GM18951 (cell line): ENCODE results near the gene SHISA6.

Experiments used
- POLR2A ChIP-seq: IDR thresholded peaks from 4 replicates; pipeline ENCODE4 v1.6.1; 2011; ENCODE audit warnings: mild to moderate bottlenecking; ENCODE audit not compliant: insufficient read length, insufficient read depth; ENCODE audit errors: extremely low read depth
- in situ Hi-C: fragments of 300-500 bp; cut with MboI; formaldehyde crosslinking; loops from one replicate; pipeline ENCODE4 v1.12.0; 2022; ENCODE audit warnings: low sequenced_read_pairs, mixed read lengths, inconsistent platforms; ENCODE audit not compliant: unreplicated experiment

The SHISA6 gene

GRCh38 chr17:11369575-11369974 is 128.6 kb downstream of the SHISA6 start:
- in situ Hi-C loops: no loop called here
- TF ChIP-seq POLR2A: no peak

GRCh38 chr17:11372692-11373091 is 131.7 kb downstream of the SHISA6 start:
- in situ Hi-C loops: no loop called here

GRCh38 chr17:11378506-11378905 is 137.5 kb downstream of the SHISA6 start:
- in situ Hi-C loops: no loop called here
- no peak for TF ChIP-seq POLR2A

More at GRCh38 chr17:11372692-11373091, 131.7 kb downstream of the SHISA6 start:
- TF ChIP-seq POLR2A: no peak

DNA sequence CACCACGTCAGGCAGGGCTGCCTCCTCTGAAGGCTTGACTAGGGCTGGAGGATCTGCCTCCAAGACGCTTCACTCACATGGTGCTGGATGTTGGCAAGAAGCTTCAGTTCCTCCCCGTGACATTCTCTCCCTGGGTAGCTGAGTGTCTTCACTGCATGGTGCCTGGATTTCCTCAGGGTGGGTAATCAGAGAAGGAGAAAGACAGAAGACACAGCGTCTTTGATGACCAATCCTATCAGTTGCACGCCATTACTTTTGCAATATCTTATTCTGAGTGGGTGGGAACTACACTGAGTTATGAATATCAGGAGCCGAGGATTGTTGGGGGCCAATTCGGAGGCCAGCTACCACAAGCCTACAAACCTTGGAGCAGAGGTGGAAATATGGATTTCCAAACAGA is 139.7 kb downstream of the SHISA6 start:
- in situ Hi-C loops: no loop called here
- TF ChIP-seq POLR2A: no peak

GRCh38 chr17:11383157-11383556 is 142.1 kb downstream of the SHISA6 start:
- in situ Hi-C loops: no loop called here
- TF ChIP-seq POLR2A: no peak

DNA sequence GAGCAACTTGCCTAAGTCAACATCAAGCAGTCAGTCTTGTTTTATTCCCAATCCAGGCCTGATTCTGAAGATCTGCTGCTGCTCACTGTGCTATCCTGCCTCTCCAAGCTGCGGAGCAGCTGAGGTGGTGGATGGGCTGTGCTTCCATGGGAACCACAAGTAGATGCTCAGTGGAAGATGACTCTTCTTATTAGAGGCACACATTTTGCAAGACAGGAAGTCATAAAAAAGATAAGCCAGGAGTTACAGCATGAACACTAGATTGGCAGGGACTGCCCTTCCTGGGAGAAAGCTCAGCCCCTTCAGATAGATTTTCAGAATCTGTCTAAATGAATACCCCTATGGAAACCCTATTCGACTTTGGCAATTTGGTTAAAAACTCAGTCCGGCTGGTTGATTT is 143.1 kb downstream of the SHISA6 start:
- in situ Hi-C loops: no loop called here
- TF ChIP-seq POLR2A: no peak

DNA sequence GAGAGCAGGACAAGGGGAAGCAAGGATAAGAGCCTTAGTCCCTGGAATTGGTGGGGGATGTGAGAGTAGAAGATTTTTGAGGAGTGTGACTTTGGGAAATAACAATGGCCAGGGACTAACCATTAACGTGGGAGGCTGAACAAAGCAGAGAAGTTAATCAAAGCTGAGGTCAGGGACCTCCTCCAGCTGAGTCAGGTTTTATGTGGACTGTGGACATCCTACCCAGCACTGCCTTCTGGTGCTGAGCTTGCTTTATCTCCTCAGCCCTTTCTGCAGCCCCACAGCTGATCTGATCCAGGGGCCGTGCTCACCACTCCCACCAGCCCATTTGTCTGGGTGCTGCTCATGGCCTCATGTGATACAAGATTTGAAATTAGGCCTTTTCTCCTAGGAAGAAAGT is 146.6 kb downstream of the SHISA6 start:
- no peak for TF ChIP-seq POLR2A
- in situ Hi-C loops: no loop called here

DNA sequence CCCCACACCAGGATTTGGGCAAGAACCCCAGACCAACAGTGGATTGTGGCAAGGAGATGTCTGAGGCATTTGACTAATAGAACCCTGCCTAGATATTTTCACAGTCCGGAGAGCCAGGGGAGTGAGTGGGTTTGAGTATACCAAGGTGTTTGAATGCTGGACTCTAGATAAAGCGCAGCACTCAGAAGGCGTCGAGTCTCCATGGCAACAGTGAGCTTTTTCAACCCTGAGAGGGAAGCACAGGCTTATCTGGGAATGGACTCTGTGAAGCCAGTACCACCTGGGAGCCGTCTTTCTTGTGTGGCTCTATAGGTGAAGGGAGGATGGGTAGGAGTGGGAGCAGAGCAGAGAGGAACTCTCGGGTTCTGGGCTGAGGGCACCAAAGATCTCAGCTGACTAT is 147.0 kb downstream of the SHISA6 start:
- no peak for TF ChIP-seq POLR2A
- in situ Hi-C loops: no loop called here

GRCh38 chr17:11389583-11389982 is 148.6 kb downstream of the SHISA6 start:
- no peak for TF ChIP-seq POLR2A
- in situ Hi-C loops: no loop called here

- in situ Hi-C loops: no loop called here
- no peak for TF ChIP-seq POLR2A
Measured at GRCh38 chr17:11391134-11391533, 150.1 kb downstream of the SHISA6 start.

DNA sequence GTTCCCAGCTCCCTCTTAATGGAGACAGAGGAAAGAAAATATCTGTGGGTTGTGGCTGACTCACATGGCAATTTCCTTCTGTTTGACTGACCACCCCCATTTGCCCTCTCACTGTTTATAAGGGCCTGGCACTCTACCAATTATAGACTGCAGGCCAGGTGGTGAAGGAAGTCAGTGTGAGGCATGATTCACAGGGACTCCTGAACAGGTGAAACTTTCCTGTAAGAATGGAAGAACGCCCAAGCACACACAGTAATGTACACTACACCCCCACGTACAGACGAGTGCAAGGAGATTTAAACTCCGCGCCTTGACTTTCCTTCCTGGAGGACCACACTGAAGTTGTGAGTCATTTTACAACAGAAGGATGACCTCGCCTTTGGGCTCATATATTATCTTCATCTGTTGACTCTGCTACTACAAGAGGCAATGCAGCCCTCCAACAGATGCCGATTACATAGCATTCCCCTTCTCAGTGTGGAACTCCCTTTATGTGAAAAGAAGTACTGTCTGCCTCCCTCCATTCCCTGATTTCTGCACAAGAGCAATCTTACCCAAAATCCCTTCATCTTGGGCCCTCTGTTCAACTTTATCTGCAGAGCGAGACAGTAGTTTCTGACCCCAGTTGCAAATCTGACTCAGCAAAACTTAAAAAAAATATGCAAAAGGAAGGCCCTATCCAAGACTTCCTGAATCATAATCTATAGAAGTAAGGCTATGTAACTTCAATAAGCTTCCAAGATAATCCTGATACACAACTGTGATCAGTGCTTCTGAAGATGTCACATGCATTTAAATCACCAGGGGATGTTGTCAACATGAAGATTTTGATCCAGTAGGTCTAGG is 163.6 kb downstream of the SHISA6 start:
- TF ChIP-seq POLR2A: no peak
- in situ Hi-C loops: no loop called here

DNA sequence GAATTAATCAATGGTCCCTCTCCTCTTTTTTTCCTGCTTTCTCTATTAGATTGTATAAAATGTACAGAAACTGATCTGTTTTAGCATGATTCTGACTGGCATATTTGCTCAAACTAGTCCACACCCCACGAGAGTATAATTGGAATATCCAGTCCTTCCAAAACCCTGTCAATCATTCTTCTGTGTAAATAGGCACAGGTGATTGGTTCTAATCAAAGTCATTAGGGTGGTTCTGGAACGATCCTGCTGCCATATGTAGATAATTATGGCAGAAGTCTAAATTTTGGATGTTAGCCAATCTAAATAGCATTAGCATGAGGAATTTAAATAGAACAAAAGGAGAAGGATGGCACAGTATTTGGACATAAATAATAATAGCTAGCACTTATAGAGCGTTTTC is 165.7 kb downstream of the SHISA6 start:
- in situ Hi-C loops: no loop called here
- TF ChIP-seq POLR2A: no peak

- no peak for TF ChIP-seq POLR2A
- in situ Hi-C loops: no loop called here
Measured at GRCh38 chr17:11412654-11413053, 171.6 kb downstream of the SHISA6 start.

GRCh38 chr17:11418342-11418741 is 177.3 kb downstream of the SHISA6 start:
- in situ Hi-C loops: no loop called here
- TF ChIP-seq POLR2A: no peak
